Fibroblast of lung (primary cell): Measurements from ENCODE around the gene GGACT. TPM values are rescaled to one million over a fixed set of nuclear protein-coding genes. Genes with fewer than 3 reads are reported as not detected.
"Not testable (repeated sequence)": the region's sequence is repeated elsewhere in the genome, so short reads cannot be mapped to it uniquely, and the experiment has no call there.

Experiments used
- DNase-seq, 2 donors: peaks; one replicate each; pipeline versions ENCODE4 v3.0.0 to v3.0.0-alpha.2; 2010; ENCODE audit warnings: low read depth in 2 of 2
- H2AFZ ChIP-seq: 2 replicates; pipeline ENCODE4 v1.5.1; 2012; ENCODE audit warnings: low read length, control low read depth, inconsistent platforms
- H3K27ac ChIP-seq: 2 replicates; pipeline ENCODE4 v1.5.1; 2011; ENCODE audit warnings: low read length, control low read depth; ENCODE audit not compliant: insufficient read depth
- H3K27me3 ChIP-seq: 2 replicates; pipeline ENCODE4 v1.5.1; 2011; ENCODE audit warnings: mild to moderate bottlenecking, low read length; ENCODE audit not compliant: control insufficient read depth, insufficient read depth
- H3K36me3 ChIP-seq: 2 replicates; pipeline ENCODE4 v1.5.1; 2011; ENCODE audit warnings: low read length; ENCODE audit not compliant: control insufficient read depth, insufficient read depth
- H3K4me1 ChIP-seq: 2 replicates; pipeline ENCODE4 v1.5.1; 2011; ENCODE audit warnings: low read length; ENCODE audit not compliant: control insufficient read depth, insufficient read depth; ENCODE audit errors: extremely low read depth
- H3K4me2 ChIP-seq: 2 replicates; pipeline ENCODE4 v1.5.1; 2011; ENCODE audit warnings: low read length, control low read depth; ENCODE audit not compliant: insufficient read depth; ENCODE audit errors: extremely low read depth
- H3K4me3 ChIP-seq, 4 experiments: fragments of 200-600 bp in 1 of 4; sonication (generic) in 1 of 4; replicated peaks in 1 of 4; 2 replicates each; pipeline ENCODE4 v1.5.1; 2011 to 2016; ENCODE audit warnings: low read length in 4 of 4, low read depth in 3 of 4, mild to moderate bottlenecking in 3 of 4, control low read depth in 2 of 4, inconsistent platforms in 1 of 4, mixed read lengths in 1 of 4; ENCODE audit not compliant: insufficient read depth in 1 of 4; ENCODE audit errors: control extremely low read depth in 1 of 4
- H3K79me2 ChIP-seq: 2 replicates; pipeline ENCODE4 v1.5.1; 2012; ENCODE audit warnings: mild to moderate bottlenecking, low read length, inconsistent platforms; ENCODE audit not compliant: control insufficient read depth, insufficient read depth
- H3K9ac ChIP-seq: 2 replicates; pipeline ENCODE4 v1.5.1; 2011; ENCODE audit warnings: mild to moderate bottlenecking, low read length, control low read depth; ENCODE audit not compliant: insufficient read depth
- H3K9me3 ChIP-seq: 2 replicates; pipeline ENCODE4 v1.5.1; 2012; ENCODE audit warnings: low read depth, low read length; ENCODE audit not compliant: control insufficient read depth, insufficient read depth
- H4K20me1 ChIP-seq: 2 replicates; pipeline ENCODE4 v1.5.1; 2011; ENCODE audit warnings: low read length; ENCODE audit not compliant: control insufficient read depth, insufficient read depth; ENCODE audit errors: extremely low read depth
- EZH2 ChIP-seq: IDR thresholded peaks from 2 replicates; pipeline ENCODE4 v1.5.1; 2012; ENCODE audit warnings: low read length, control low read depth, mild to moderate bottlenecking; ENCODE audit errors: missing control alignments
- polyA plus RNA-seq, 2 donors: library from polyadenylated mRNA; depleted of rRNA in 1 of 2; stranded (reverse) in 1 of 2; unstranded in 1 of 2; fragments of >200 nt; gene quantifications; 2 replicates each; pipeline ENCODE4 v1.2.1, GENCODE V29; 2011 to 2012; ENCODE audit warnings: missing spikeins in 1 of 2
- total RNA-seq: library from RNA; depleted of rRNA; stranded (reverse); fragments of >200 nt; gene quantifications from 2 replicates; pipeline ENCODE4 v1.2.1, GENCODE V29; 2014
- TF ChIP-seq, protein P1 (sequence below), 2 donors: IDR thresholded peaks in 1 of 2; conservative IDR thresholded peaks in 1 of 2; 1 replicate in 1 of 2; 2 replicates in 1 of 2; pipeline ENCODE4 v1.5.1; 2011 to 2012; ENCODE audit warnings: low read length in 2 of 2, control low read depth in 1 of 2, inconsistent platforms in 1 of 2, low read depth in 1 of 2, mild to moderate bottlenecking in 1 of 2

The GGACT gene
- total and polyA plus RNA-seq, 2 donors (not counting 1 experiment from before 2014, with no cell fraction given), result 2.6 to 6.6 TPM

DNA sequence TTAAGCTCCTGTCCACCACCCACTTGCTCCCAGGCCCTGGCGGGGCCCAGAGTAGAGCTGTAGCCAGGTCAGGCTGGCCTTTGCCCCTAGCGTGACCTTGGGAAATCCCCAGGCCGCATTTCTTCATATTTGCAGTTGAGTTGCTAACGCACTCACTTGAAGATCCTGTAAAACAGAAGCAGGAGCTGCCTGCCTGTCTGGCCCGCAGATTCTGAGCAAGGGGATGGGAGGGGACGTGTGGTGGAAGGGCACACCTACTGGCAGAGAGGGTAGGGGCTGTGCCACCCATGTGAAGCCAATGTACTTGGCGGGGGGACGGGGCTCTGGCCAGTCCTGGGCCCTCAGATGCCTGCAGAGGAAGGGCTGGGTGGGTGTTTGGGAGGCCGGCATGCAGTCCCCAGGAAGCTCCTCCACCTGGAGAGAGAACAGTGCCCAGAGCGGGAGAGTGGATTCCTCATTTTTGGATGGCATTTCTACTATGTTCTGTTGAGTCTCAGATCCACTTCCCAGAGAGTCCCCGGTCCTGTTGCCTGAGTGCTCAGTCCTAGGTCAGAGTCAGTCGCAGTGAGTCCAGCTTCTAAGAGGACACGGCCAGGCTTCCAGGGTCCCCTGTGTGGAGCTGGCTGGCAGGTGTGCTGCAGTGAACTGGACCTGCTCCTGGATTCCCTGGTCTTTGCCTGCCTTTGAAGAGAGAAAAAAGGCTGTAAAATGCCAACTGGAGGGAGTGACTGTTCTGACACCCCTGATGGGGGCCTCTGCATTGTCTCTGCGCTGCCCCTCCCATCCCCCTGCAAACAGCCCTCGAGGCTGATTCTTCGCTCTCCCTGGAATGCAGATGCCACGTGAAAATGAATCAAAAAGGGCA is 62.9 kb downstream of the GGACT start:
- H3K79me2 ChIP-seq, result no peaks in the 10 kb centered on the region
- H3K9me3 ChIP-seq, result no peaks in the 10 kb centered on the region
- H4K20me1 ChIP-seq, result no peaks in the 10 kb centered on the region
- TF ChIP-seq, protein P1, sequence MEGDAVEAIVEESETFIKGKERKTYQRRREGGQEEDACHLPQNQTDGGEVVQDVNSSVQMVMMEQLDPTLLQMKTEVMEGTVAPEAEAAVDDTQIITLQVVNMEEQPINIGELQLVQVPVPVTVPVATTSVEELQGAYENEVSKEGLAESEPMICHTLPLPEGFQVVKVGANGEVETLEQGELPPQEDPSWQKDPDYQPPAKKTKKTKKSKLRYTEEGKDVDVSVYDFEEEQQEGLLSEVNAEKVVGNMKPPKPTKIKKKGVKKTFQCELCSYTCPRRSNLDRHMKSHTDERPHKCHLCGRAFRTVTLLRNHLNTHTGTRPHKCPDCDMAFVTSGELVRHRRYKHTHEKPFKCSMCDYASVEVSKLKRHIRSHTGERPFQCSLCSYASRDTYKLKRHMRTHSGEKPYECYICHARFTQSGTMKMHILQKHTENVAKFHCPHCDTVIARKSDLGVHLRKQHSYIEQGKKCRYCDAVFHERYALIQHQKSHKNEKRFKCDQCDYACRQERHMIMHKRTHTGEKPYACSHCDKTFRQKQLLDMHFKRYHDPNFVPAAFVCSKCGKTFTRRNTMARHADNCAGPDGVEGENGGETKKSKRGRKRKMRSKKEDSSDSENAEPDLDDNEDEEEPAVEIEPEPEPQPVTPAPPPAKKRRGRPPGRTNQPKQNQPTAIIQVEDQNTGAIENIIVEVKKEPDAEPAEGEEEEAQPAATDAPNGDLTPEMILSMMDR (conservative IDR thresholded peaks at IDR 0.05 in 1 of 2, IDR thresholded peaks at IDR 0.05 in 1 of 2; ENCODE audit: low read depth in 1 of 2, low read length in 2 of 2), result no peak
- TF ChIP-seq EZH2, result no peak
- no peak overlapping the region for H3K27ac ChIP-seq
- H2AFZ ChIP-seq, result no peak overlapping the region
- no peaks in the 10 kb centered on the region for H3K27me3 ChIP-seq
- H3K4me2 ChIP-seq, result no peak overlapping the region
- no peak for DNase-seq
- H3K36me3 ChIP-seq, result peaks cover 1% of the 10 kb centered on the region
- H3K4me3 ChIP-seq, result no peak overlapping the region
- no peak overlapping the region for H3K9ac ChIP-seq
- no peaks in the 10 kb centered on the region for H3K4me1 ChIP-seq

DNA sequence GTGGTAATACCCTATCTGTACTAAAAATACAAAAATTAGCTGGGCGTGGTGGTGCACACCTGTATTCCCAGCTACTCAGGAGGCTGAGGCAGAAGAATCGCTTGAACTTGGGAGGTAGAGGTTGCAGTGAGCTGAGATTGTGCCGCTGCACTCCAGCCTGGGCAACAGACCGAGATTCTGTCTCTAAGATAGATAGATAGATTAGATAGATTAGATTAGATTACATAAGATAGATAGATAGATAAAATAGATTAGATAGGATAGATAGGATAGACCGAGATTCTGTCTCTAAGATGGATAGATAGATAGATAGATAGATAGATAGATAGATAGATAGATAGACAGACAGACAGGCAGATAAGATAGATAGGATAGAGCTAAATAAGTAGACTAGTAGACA is 63.9 kb downstream of the GGACT start:
- not testable (repeated sequence) for H3K4me2 ChIP-seq, DNase-seq, H3K27me3 ChIP-seq, H3K9me3 ChIP-seq, H3K4me1 ChIP-seq, H4K20me1 ChIP-seq, H3K27ac ChIP-seq, H3K36me3 ChIP-seq, H3K4me3 ChIP-seq, H3K79me2 ChIP-seq, H2AFZ ChIP-seq, H3K9ac ChIP-seq

DNA sequence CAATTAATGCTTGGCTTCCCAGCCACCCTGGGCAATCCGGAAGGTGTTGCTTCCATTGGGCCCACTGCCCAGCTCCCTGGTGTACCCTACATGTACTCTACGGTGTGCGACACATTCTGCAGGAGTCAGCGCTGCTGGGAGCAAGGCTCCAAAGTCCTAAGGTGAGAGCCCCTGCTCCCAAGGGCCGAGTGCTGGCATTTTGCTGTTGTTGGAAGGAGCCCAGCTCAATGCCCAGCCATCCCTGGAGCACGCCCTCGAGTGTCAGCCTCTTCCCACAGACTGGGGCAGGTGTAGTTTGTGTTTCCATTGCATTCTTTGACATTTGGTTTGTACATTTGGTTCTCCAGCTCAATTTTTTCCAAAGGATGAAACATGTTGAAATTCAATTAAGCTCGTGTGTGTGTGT is 64.6 kb downstream of the GGACT start:
- no peaks in the 10 kb centered on the region for H3K79me2 ChIP-seq
- H2AFZ ChIP-seq, result no peak overlapping the region
- no peaks in the 10 kb centered on the region for H3K4me1 ChIP-seq
- H3K36me3 ChIP-seq, result peaks cover 1% of the 10 kb centered on the region
- H3K9ac ChIP-seq, result no peak overlapping the region
- no peak overlapping the region for H3K4me3 ChIP-seq
- no peaks in the 10 kb centered on the region for H3K9me3 ChIP-seq
- H3K27ac ChIP-seq, result no peak overlapping the region
- H3K27me3 ChIP-seq, result no peaks in the 10 kb centered on the region
- DNase-seq, result no peak
- TF ChIP-seq, protein P1 (conservative IDR thresholded peaks at IDR 0.05 in 1 of 2, IDR thresholded peaks at IDR 0.05 in 1 of 2; ENCODE audit: low read depth in 1 of 2, low read length in 2 of 2), result no peak
- no peak for TF ChIP-seq EZH2
- H3K4me2 ChIP-seq, result no peak overlapping the region
- H4K20me1 ChIP-seq, result no peaks in the 10 kb centered on the region
